PC-9 (cell line): Measurements from ENCODE around the gene PWWP2B. TPM values are rescaled to one million over a fixed set of nuclear protein-coding genes. Genes with fewer than 3 reads are reported as not detected.

ENCODE experiments used
- BruUV-seq: library from RNA; stranded (reverse); fragments of 400-500 nt; replicated peaks from 2 replicates; lab custom pipeline; 2021; lab: Mats Ljungman, UMichigan
- CTCF ChIA-PET: fragments of 300-600 bp; sonication (Branson Sonifier 250); formaldehyde crosslinking; loops from one replicate; lab custom pipeline; 2022; ENCODE audit warnings: antibody characterized with exemption; lab: Charles Lee
- POLR2A ChIA-PET: fragments of 300-600 bp; sonication (Branson Sonifier 250); formaldehyde crosslinking; loops from one replicate; lab custom pipeline; 2022; ENCODE audit warnings: antibody characterized with exemption; ENCODE audit not compliant: unreplicated experiment; lab: Charles Lee
- DNase-seq, 2 experiments: peaks; one replicate each; pipeline versions ENCODE4 v3.0.0 to v3.0.0-alpha.2; 2015 to 2022; ENCODE audit warnings: mixed read lengths in 1 of 2
- H2AFZ ChIP-seq: fragments of 200-600 bp; sonication (generic); 2 replicates; pipeline ENCODE4 v1.8.1; 2017; ENCODE audit warnings: antibody characterized with exemption
- H3F3A ChIP-seq: fragments of 200-600 bp; sonication (generic); 2 replicates; pipeline ENCODE4 v1.8.1; 2017; ENCODE audit warnings: antibody characterized with exemption, mild to moderate bottlenecking, low read depth; ENCODE audit not compliant: insufficient read depth
- H3K27ac ChIP-seq: fragments of 200-600 bp; sonication (generic); 2 replicates; pipeline ENCODE4 v1.6.1; 2016; ENCODE audit warnings: mixed run types
- H3K27me3 ChIP-seq: fragments of 200-600 bp; sonication (generic); 2 replicates; pipeline ENCODE4 v1.6.1; 2016; ENCODE audit warnings: low read depth, mixed run types; ENCODE audit not compliant: insufficient read depth
- H3K36me3 ChIP-seq: fragments of 200-600 bp; sonication (generic); 2 replicates; pipeline ENCODE4 v1.6.1; 2016; ENCODE audit warnings: low read depth, mixed run types
- H3K4me1 ChIP-seq: fragments of 200-600 bp; sonication (generic); replicated peaks from 2 replicates; pipeline ENCODE4 v1.6.1; 2016; ENCODE audit warnings: mixed run types; ENCODE audit not compliant: insufficient read depth
- H3K4me2 ChIP-seq: fragments of 200-600 bp; sonication (generic); 2 replicates; pipeline ENCODE4 v1.6.1; 2017; ENCODE audit warnings: mixed run types
- H3K4me3 ChIP-seq: fragments of 200-600 bp; sonication (generic); 2 replicates; pipeline ENCODE4 v1.6.1; 2016; ENCODE audit warnings: mixed run types
- H3K79me2 ChIP-seq: fragments of 200-600 bp; sonication (generic); 2 replicates; pipeline ENCODE4 v1.6.1; 2017; ENCODE audit warnings: low read depth, mixed run types
- H3K9me2 ChIP-seq: fragments of 200-600 bp; sonication (generic); 2 replicates; pipeline ENCODE4 v1.8.1; 2017; ENCODE audit warnings: mild to moderate bottlenecking; ENCODE audit not compliant: insufficient read depth
- H3K9me3 ChIP-seq: fragments of 200-600 bp; sonication (generic); 2 replicates; pipeline ENCODE4 v1.8.1; 2016; ENCODE audit warnings: low read depth; ENCODE audit not compliant: insufficient read depth
- H4K20me1 ChIP-seq: fragments of 200-600 bp; sonication (generic); 2 replicates; pipeline ENCODE4 v1.8.1; 2017; ENCODE audit not compliant: insufficient read depth
- CTCF ChIP-seq: fragments of 200-600 bp; sonication (generic); conservative IDR thresholded peaks from 2 replicates; pipeline ENCODE4 v1.6.1; 2017; ENCODE audit warnings: mixed run types, antibody characterized with exemption, mild to moderate bottlenecking, moderate library complexity
- EZH2 ChIP-seq: fragments of 200-600 bp; sonication (generic); IDR thresholded peaks from 2 replicates; pipeline ENCODE4 v1.8.0; 2017; ENCODE audit warnings: antibody characterized with exemption, low read depth
- intact Hi-C: fragments of 100-400 bp; cut with micrococcal nuclease; formaldehyde crosslinking; loops from one replicate; pipeline ENCODE4 v1.10.0; 2022; ENCODE audit not compliant: unreplicated experiment
- total RNA-seq: library from RNA; stranded (reverse); gene quantifications from 2 replicates; pipeline ENCODE4 v1.2.3, GENCODE V29; 2021

The PWWP2B gene
- total RNA-seq, 1 experiment from 2014 or later, result 16.9 TPM

- no TSS peak for BruUV-seq
- H3K4me1 ChIP-seq, result peaks cover 32% of the 10 kb centered on the region
- ChIA-PET POLR2A (no interaction called here), CTCF (no interaction called here)
- intact Hi-C loops, result no loop called here
- no peak overlapping the region for H2AFZ ChIP-seq
- no peaks in the 10 kb centered on the region for H3K27me3 ChIP-seq
- no peaks in the 10 kb centered on the region for H3K79me2 ChIP-seq
- DNase-seq, result no peak
- no peak overlapping the region for H3K27ac ChIP-seq
- H3K9me2 ChIP-seq, result no peaks in the 10 kb centered on the region
- H3K4me2 ChIP-seq, result no peak overlapping the region
- peaks cover 7% of the 10 kb centered on the region; the same call in 1 of the 2 replicates for H3F3A ChIP-seq
- TF ChIP-seq EZH2, result no peak
- TF ChIP-seq CTCF, result no peak
- no peaks in the 10 kb centered on the region for H3K9me3 ChIP-seq
- no peaks in the 10 kb centered on the region for H4K20me1 ChIP-seq
- H3K4me3 ChIP-seq, result no peak overlapping the region
- H3K36me3 ChIP-seq, result no peaks in the 10 kb centered on the region
Measured at GRCh38 chr10:132423966-132424861, 27.2 kb downstream of the PWWP2B start.

GRCh38 chr10:132425029-132425756 lies 28.2 kb downstream of the PWWP2B start:
- Histone ChIP-seq H3K79me2 (no peaks in the 10 kb centered on the region), H3K27ac (no peak overlapping the region), H3K27me3 (no peaks in the 10 kb centered on the region), H3K4me3 (no peak overlapping the region), H3K4me2 (no peak overlapping the region), H2AFZ (no peak overlapping the region), H3K9me2 (no peaks in the 10 kb centered on the region), H3K4me1 (peaks cover 24% of the 10 kb centered on the region), H4K20me1 (no peaks in the 10 kb centered on the region), H3K36me3 (no peaks in the 10 kb centered on the region), H3K9me3 (no peaks in the 10 kb centered on the region), H3F3A (peaks cover 7% of the 10 kb centered on the region; the same call in 1 of the 2 replicates)
- BruUV-seq, result no TSS peak
- CTCF ChIA-PET, result no interaction called here
- TF ChIP-seq EZH2, result no peak
- TF ChIP-seq CTCF, result no peak
- intact Hi-C loops, result no loop called here
- POLR2A ChIA-PET, result no interaction called here
- DNase-seq, result no peak

GRCh38 chr10:132425757-132426155 lies 28.8 kb downstream of the PWWP2B start:
- Histone ChIP-seq H3K9me2 (no peaks in the 10 kb centered on the region), H3F3A (peaks cover 7% of the 10 kb centered on the region; the same call in 1 of the 2 replicates), H3K4me2 (no peak overlapping the region), H4K20me1 (no peaks in the 10 kb centered on the region), H3K27me3 (no peaks in the 10 kb centered on the region), H3K27ac (no peak overlapping the region), H2AFZ (no peak overlapping the region), H3K4me1 (peaks cover 18% of the 10 kb centered on the region), H3K9me3 (no peaks in the 10 kb centered on the region), H3K36me3 (no peaks in the 10 kb centered on the region), H3K4me3 (no peak overlapping the region), H3K79me2 (no peaks in the 10 kb centered on the region)
- TF ChIP-seq EZH2 (no peak), CTCF (no peak)
- no peak for DNase-seq
- intact Hi-C loops, result no loop called here
- ChIA-PET CTCF (no interaction called here), POLR2A (no interaction called here)
- BruUV-seq, result no TSS peak
